BE2C (cell line): ENCODE measurements around the gene HCN3.

Source experiments
- DNase-seq: peaks from one replicate; pipeline ENCODE4 v3.0.0-alpha.2; 2020
- H3K27me3 ChIP-seq: fragments of 250-450 bp; sonication (Bioruptor Pico); 2 replicates; pipeline ENCODE4 v1.5.1; 2020; ENCODE audit warnings: mild to moderate bottlenecking
- H3K36me3 ChIP-seq: fragments of 250-450 bp; sonication (Bioruptor Pico); 2 replicates; pipeline ENCODE4 v1.5.1; 2020; ENCODE audit warnings: mild to moderate bottlenecking
- H3K4me1 ChIP-seq: fragments of 250-450 bp; sonication (Bioruptor Pico); 2 replicates; pipeline ENCODE4 v1.5.1; 2020
- H3K4me3 ChIP-seq: 2 replicates; pipeline ENCODE4 v1.5.1; 2011; ENCODE audit warnings: low read depth, low read length
- H3K9me3 ChIP-seq: fragments of 250-450 bp; sonication (Bioruptor Pico); 2 replicates; pipeline ENCODE4 v1.5.1; 2020
- TF ChIP-seq, protein P1 (sequence below): IDR thresholded peaks from 2 replicates; pipeline ENCODE4 v1.5.1; 2012; ENCODE audit warnings: mild to moderate bottlenecking, low read depth, low read length

Gene HCN3

DNA sequence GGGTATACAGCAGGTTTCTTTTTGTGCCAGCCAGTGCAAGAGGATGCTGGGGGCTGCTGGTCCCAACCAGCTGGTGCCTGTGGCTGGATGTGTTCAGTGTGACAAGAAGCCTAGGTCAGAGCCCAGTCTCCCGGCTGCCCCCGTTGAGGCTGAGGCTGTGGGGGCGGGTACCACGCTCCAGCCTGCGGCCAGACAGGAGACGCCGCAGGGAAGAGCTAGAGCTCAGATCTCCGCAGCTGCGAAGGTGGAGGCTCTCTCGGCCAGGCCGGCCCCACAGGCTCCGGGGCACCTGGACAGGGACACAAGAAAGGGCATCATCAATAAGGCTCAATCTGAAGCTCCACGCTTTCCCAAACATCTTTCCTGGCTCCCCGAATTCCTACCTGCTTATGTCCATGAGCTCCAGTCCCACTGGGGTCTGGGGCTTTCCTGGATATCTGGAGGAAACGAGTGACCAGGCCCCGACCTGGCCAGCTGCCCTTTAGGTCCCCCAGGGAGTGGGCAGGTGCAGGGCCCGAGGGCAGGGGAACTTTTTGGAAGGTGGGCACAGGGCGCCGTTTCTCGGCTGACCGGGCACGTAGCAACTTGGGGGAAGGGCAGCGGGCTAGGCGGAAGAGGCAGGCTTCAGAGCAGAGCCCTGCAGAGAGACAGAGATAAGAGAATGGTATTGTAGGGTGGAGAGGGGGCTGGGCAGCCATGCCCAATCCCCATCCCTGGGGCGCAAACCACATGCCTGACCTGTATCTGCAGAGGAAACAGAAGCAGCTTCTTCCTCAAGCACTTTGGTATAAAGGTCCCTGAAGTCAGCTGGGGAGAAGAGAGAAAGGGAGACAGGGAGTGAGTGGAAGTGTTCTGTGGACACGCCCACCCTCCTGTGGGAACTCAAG, 29.4 kb upstream of the HCN3 start:
- H3K4me1 ChIP-seq: peaks cover 14% of the 10 kb centered on the region
- peak overlapping the region; percentile 33 for H3K4me3 ChIP-seq
- DNase-seq: peak; percentile 59
- TF ChIP-seq, protein P1, sequence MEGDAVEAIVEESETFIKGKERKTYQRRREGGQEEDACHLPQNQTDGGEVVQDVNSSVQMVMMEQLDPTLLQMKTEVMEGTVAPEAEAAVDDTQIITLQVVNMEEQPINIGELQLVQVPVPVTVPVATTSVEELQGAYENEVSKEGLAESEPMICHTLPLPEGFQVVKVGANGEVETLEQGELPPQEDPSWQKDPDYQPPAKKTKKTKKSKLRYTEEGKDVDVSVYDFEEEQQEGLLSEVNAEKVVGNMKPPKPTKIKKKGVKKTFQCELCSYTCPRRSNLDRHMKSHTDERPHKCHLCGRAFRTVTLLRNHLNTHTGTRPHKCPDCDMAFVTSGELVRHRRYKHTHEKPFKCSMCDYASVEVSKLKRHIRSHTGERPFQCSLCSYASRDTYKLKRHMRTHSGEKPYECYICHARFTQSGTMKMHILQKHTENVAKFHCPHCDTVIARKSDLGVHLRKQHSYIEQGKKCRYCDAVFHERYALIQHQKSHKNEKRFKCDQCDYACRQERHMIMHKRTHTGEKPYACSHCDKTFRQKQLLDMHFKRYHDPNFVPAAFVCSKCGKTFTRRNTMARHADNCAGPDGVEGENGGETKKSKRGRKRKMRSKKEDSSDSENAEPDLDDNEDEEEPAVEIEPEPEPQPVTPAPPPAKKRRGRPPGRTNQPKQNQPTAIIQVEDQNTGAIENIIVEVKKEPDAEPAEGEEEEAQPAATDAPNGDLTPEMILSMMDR: no peak
- no peaks in the 10 kb centered on the region for H3K9me3 ChIP-seq
- H3K27me3 ChIP-seq: no peaks in the 10 kb centered on the region
- H3K36me3 ChIP-seq: no peaks in the 10 kb centered on the region; the same call in none of the 2 replicates

DNA sequence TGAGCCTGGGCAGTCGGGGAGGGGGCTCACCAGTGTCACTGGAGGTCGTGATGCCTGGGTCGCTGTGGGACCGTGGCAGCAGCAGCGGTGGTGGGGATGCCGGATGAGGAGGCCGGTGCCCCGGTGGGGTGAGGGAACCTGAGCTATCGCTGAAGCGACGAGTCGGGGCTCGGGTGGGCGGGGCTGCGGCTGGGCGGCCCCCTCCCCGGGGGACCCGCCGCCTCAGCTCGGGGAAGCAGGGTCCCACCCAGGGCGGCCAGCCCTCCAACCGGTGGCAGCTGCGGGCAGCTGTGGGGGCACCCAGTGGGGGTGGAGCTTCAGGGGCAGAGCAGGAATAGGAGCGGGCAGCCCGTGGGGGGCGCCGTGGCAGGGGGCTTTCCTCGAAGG, 27.0 kb upstream of the HCN3 start:
- Histone ChIP-seq H3K27me3 (no peaks in the 10 kb centered on the region), H3K36me3 (no peaks in the 10 kb centered on the region; the same call in none of the 2 replicates), H3K9me3 (no peaks in the 10 kb centered on the region), H3K4me1 (peaks cover 14% of the 10 kb centered on the region), H3K4me3 (peak overlapping the region; percentile 60)
- TF ChIP-seq, protein P1: no peak
- no peak for DNase-seq

DNA sequence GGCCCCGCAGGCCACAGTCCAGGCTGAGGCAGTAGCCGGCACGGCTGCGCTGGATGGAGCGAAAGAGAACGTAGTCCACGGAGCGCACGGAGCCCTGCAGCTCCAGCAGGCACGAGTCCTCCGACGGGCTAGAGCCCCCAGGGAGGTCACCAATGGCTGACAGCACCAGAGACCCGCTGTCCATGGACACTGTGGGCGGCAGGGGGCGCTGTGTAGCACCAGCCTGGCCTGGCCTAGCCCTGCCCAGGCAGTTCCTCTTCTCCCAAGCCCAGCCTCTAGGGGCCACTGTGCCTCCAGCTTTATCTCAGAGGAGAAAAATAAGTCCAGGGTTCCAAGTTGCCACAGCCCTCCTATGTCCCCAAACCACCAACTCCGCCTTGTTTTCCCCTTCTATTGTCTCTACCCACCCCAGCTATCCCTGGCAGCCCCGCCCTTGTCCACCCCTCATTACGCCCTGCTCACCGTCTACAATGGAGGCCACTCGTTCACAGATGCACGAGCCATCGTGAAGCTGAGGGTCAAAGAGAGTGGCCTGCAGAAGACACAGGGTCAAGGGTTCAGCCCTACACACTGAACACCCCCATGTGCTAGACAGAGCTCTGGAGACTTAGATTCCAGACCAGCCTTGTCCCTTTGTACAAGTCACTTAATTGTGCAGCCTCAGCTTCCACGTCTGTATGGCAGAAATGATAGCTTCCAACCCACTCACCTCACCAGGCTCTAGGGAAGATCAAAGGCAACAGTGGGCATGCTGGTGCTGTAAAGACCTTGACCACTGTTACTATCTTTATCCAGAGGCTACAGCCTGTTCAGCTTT, 26.4 kb upstream of the HCN3 start:
- peak overlapping the region; percentile 60 for H3K4me3 ChIP-seq
- no peaks in the 10 kb centered on the region for H3K27me3 ChIP-seq
- H3K4me1 ChIP-seq: peaks cover 14% of the 10 kb centered on the region
- H3K36me3 ChIP-seq: no peaks in the 10 kb centered on the region; the same call in none of the 2 replicates
- TF ChIP-seq, protein P1: peak; percentile 100
- peak; percentile 98 for DNase-seq
- no peaks in the 10 kb centered on the region for H3K9me3 ChIP-seq

DNA sequence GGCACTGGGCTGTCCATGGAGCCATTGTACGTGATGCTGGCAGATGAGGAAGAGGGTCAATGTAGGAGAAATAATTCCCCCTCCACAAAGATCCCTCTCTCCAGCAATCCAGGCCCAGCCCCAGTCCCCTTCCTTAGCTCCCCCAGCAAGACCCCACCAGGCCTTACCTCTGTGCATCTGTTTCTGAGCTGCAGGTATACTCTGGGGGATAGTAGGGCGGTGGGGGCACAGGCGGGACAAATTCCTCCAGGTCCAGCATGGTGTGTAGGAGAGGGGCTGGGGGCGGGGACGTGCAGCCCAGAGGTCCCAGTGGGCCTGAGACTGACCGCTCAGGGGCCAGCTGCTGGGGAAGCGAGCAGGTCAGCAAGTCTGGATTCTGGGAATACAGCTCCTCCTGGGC, 25.7 kb upstream of the HCN3 start:
- H3K9me3 ChIP-seq: no peaks in the 10 kb centered on the region
- no peak for DNase-seq
- TF ChIP-seq, protein P1: no peak
- no peaks in the 10 kb centered on the region for H3K27me3 ChIP-seq
- peaks cover 14% of the 10 kb centered on the region for H3K4me1 ChIP-seq
- H3K36me3 ChIP-seq: no peaks in the 10 kb centered on the region; the same call in none of the 2 replicates
- H3K4me3 ChIP-seq: no peak overlapping the region

DNA sequence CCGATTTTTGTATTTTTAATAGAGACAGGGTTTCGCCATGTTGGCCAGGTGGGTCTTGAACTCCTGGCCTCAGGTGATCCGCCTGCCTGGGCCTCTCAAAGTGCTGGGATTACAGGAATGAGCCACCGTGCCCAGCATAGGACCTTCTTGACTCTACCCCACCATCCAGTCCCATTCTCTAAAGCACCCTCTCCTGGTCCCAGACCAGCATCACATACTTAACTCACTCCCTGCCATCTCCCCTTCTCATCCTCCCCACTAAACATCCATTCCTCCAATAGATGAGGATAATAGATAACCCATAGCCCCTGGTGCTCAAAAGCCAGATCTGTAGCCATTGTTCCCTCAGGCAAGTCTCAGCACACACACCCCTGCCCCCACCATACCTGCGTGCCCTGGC, 24.1 kb upstream of the HCN3 start:
- Histone ChIP-seq H3K36me3 (no peaks in the 10 kb centered on the region; the same call in none of the 2 replicates), H3K4me3 (peak overlapping the region; percentile 85), H3K9me3 (no peaks in the 10 kb centered on the region), H3K4me1 (peaks cover 9% of the 10 kb centered on the region), H3K27me3 (no peaks in the 10 kb centered on the region)
- TF ChIP-seq, protein P1: peak; percentile 26
- no peak for DNase-seq

DNA sequence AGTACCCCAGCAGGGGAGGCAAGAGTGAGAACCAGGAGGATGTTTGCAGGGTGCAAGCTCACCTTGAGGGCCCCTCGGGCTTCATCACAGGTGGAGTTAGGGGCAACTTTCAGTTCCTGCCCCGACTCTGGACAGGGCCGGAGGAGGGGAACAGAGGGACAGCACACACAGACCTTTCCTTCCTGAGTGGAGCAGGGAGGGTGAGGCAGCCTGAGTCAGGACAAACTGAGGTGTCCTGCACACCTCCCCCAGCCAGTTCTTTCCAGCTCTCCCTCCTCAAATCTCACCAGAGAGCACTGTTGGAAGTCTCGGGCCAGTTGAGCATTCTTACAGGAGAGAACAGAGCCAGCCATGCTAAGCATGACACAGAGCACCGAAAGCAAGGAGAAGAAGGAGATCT, 23.5 kb upstream of the HCN3 start:
- peaks cover 5% of the 10 kb centered on the region; the same call in 1 of the 2 replicates for H3K4me1 ChIP-seq
- no peaks in the 10 kb centered on the region for H3K27me3 ChIP-seq
- peaks cover 5% of the 10 kb centered on the region; the same call in 1 of the 2 replicates for H3K36me3 ChIP-seq
- no peak for DNase-seq
- TF ChIP-seq, protein P1: no peak
- no peaks in the 10 kb centered on the region for H3K9me3 ChIP-seq
- peak overlapping the region; percentile 85 for H3K4me3 ChIP-seq
